Glutamatergic neuron (in vitro differentiated cells): ENCODE measurements around the gene PPFIA2. TPM values are rescaled to one million over a fixed set of nuclear protein-coding genes. Genes with fewer than 3 reads are reported as not detected.

Experiments used
- DNase-seq: peaks from one replicate; pipeline ENCODE4 v3.0.0; 2022
- H3K27ac Mint-ChIP-seq: one replicate; pipeline ENCODE4 v1.8.0; 2020; ENCODE audit warnings: mild to moderate bottlenecking, mixed read lengths, inconsistent platforms; ENCODE audit not compliant: unreplicated experiment
- H3K27me3 Mint-ChIP-seq: one replicate; pipeline ENCODE4 v1.8.0; 2020; ENCODE audit warnings: mild to moderate bottlenecking, moderate library complexity, mixed read lengths, inconsistent platforms; ENCODE audit not compliant: unreplicated experiment
- H3K36me3 Mint-ChIP-seq: one replicate; pipeline ENCODE4 v1.8.0; 2020; ENCODE audit warnings: mild to moderate bottlenecking, mixed read lengths, inconsistent platforms; ENCODE audit not compliant: unreplicated experiment
- H3K4me1 Mint-ChIP-seq: one replicate; pipeline ENCODE4 v1.8.0; 2020; ENCODE audit warnings: mild to moderate bottlenecking, low read depth, mixed read lengths, inconsistent platforms; ENCODE audit not compliant: unreplicated experiment
- H3K4me3 Mint-ChIP-seq: one replicate; pipeline ENCODE4 v1.8.0; 2020; ENCODE audit warnings: mild to moderate bottlenecking, mixed read lengths, inconsistent platforms; ENCODE audit not compliant: unreplicated experiment
- H3K9me3 Mint-ChIP-seq: one replicate; pipeline ENCODE4 v1.8.0; 2020; ENCODE audit warnings: mild to moderate bottlenecking, moderate library complexity, mixed read lengths, inconsistent platforms; ENCODE audit not compliant: unreplicated experiment
- total RNA-seq: library from RNA; stranded (reverse); fragmentation: NEBNext Ultra II Directional; extraction: Animal tissue kit (Norgen Biotek cat#: 25700); gene quantifications from one replicate; pipeline ENCODE4 v1.2.1, GENCODE V29; 2021; ENCODE audit not compliant: unreplicated experiment
- TF ChIP-seq, protein P1 (sequence below): fragments of 200-600 bp; sonication (generic); IDR thresholded peaks from one replicate; pipeline ENCODE4 v1.5.0; 2021; ENCODE audit not compliant: partially characterized antibody, unreplicated experiment

The PPFIA2 gene
- total RNA-seq, 1 donor from 2014 or later: 31.1 TPM

DNA sequence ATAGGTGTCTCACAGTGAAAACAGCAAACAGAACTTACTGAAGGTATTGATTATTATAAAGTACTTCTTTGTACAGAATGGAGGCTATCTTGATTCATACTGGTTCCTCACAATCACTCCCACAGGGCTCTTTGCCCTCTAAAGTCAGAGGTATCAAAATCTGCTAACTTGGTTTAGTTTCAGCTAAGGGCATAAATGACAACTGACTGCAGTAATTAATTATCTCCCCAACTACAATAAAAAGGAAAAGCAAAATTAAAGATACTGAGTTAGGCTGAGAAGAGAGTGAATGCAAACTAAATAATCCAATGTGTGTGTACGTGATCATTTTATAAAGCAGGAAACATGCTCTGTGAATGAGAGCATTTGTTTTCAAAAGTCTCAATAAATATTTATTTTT is 342.6 kb downstream of the PPFIA2 start:
- Mint-ChIP-seq H3K27ac (no peak overlapping the region), H3K4me1 (peaks cover 10% of the 10 kb centered on the region), H3K4me3 (no peak overlapping the region), H3K36me3 (peaks cover 7% of the 10 kb centered on the region), H3K27me3 (no peaks in the 10 kb centered on the region), H3K9me3 (peaks cover 2% of the 10 kb centered on the region)
- no peak for DNase-seq
- TF ChIP-seq, protein P1, sequence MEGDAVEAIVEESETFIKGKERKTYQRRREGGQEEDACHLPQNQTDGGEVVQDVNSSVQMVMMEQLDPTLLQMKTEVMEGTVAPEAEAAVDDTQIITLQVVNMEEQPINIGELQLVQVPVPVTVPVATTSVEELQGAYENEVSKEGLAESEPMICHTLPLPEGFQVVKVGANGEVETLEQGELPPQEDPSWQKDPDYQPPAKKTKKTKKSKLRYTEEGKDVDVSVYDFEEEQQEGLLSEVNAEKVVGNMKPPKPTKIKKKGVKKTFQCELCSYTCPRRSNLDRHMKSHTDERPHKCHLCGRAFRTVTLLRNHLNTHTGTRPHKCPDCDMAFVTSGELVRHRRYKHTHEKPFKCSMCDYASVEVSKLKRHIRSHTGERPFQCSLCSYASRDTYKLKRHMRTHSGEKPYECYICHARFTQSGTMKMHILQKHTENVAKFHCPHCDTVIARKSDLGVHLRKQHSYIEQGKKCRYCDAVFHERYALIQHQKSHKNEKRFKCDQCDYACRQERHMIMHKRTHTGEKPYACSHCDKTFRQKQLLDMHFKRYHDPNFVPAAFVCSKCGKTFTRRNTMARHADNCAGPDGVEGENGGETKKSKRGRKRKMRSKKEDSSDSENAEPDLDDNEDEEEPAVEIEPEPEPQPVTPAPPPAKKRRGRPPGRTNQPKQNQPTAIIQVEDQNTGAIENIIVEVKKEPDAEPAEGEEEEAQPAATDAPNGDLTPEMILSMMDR: no peak

- H3K27ac Mint-ChIP-seq: no peak overlapping the region
- DNase-seq: no peak
- no peaks in the 10 kb centered on the region for H3K36me3 Mint-ChIP-seq
- H3K9me3 Mint-ChIP-seq: no peaks in the 10 kb centered on the region
- peaks cover 10% of the 10 kb centered on the region for H3K4me1 Mint-ChIP-seq
- H3K27me3 Mint-ChIP-seq: no peaks in the 10 kb centered on the region
- H3K4me3 Mint-ChIP-seq: no peak overlapping the region
- TF ChIP-seq, protein P1: no peak
Measured at GRCh38 chr12:81414441-81414840, 344.7 kb downstream of the PPFIA2 start.

GRCh38 chr12:81412940-81413339 is 346.2 kb downstream of the PPFIA2 start:
- no peaks in the 10 kb centered on the region for H3K27me3 Mint-ChIP-seq
- TF ChIP-seq, protein P1: no peak
- no peak for DNase-seq
- no peak overlapping the region for H3K27ac Mint-ChIP-seq
- H3K4me1 Mint-ChIP-seq: peaks cover 10% of the 10 kb centered on the region
- no peaks in the 10 kb centered on the region for H3K36me3 Mint-ChIP-seq
- H3K9me3 Mint-ChIP-seq: no peaks in the 10 kb centered on the region
- no peak overlapping the region for H3K4me3 Mint-ChIP-seq

GRCh38 chr12:81403348-81403747 is 355.8 kb downstream of the PPFIA2 start:
- no peaks in the 10 kb centered on the region for H3K9me3 Mint-ChIP-seq
- no peaks in the 10 kb centered on the region for H3K27me3 Mint-ChIP-seq
- H3K4me1 Mint-ChIP-seq: no peaks in the 10 kb centered on the region
- TF ChIP-seq, protein P1: no peak
- no peak overlapping the region for H3K27ac Mint-ChIP-seq
- DNase-seq: no peak
- no peaks in the 10 kb centered on the region for H3K36me3 Mint-ChIP-seq
- no peak overlapping the region for H3K4me3 Mint-ChIP-seq

DNA sequence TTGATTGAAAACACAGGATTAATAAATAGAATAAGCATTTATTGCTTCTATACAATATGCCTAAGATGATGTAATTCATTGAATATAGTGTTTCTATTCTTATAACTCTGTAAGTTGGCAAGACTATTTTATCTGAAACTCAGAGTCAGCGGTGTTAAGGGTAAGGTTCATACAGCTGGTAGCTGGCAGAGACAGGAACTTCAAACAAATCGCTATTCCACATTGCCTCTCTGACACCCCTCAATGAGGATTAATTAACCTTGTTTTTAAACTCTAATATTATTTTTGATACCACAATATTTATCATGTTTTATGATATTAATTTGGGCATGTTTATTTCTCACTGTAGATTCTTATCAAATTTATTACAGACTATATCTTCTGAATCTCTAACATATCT is 357.9 kb downstream of the PPFIA2 start:
- TF ChIP-seq, protein P1: no peak
- Mint-ChIP-seq H3K27me3 (no peaks in the 10 kb centered on the region), H3K36me3 (no peaks in the 10 kb centered on the region), H3K9me3 (no peaks in the 10 kb centered on the region), H3K4me3 (no peak overlapping the region), H3K4me1 (no peaks in the 10 kb centered on the region), H3K27ac (no peak overlapping the region)
- DNase-seq: no peak
